Right atrium auricular region (tissue), 2 donors: Measurements from ENCODE around the gene ARHGEF9. TPM values are rescaled to one million over a fixed set of nuclear protein-coding genes. Genes with fewer than 3 reads are reported as not detected.

ENCODE experiments used
- DNase-seq: peaks from one replicate; pipeline ENCODE4 v3.0.0-alpha.2; 2019; ENCODE audit warnings: low spot score
- H3K27ac ChIP-seq, 2 donors: fragments of 200-600 bp; sonication (generic); 1 replicate in 1 of 2; 2 replicates in 1 of 2; pipeline ENCODE4 v1.5.1; 2016 to 2019
- H3K27me3 ChIP-seq, 2 donors: fragments of 200-600 bp; sonication (generic); one replicate each; pipeline versions ENCODE4 v1.5.1 to v1.6.0; 2017 to 2019
- H3K36me3 ChIP-seq: fragments of 200-600 bp; sonication (generic); one replicate; pipeline ENCODE4 v1.5.1; 2016
- H3K4me1 ChIP-seq, 2 donors: fragments of 200-600 bp; sonication (generic); one replicate each; pipeline versions ENCODE4 v1.5.1 to v1.6.0; 2017 to 2019
- H3K4me3 ChIP-seq, 2 donors: fragments of 200-600 bp; sonication (generic); 1 replicate in 1 of 2; 2 replicates in 1 of 2; pipeline ENCODE4 v1.5.1; 2017 to 2019; ENCODE audit warnings: mild to moderate bottlenecking in 1 of 2, moderate library complexity in 1 of 2
- H3K9me3 ChIP-seq, 2 donors: fragments of 200-600 bp; sonication (generic); one replicate each; pipeline ENCODE4 v1.5.1; 2019
- total RNA-seq, 2 donors: library from RNA; depleted of rRNA; stranded (reverse); fragments of >200 nt; gene quantifications; one replicate each; pipeline ENCODE4 v1.1.0, GENCODE V29; 2016
- TF ChIP-seq, protein P1 (sequence below), 2 donors: fragments of 200-600 bp; sonication (generic); IDR thresholded peaks; one replicate each; pipeline ENCODE4 v1.5.1; 2019; ENCODE audit warnings: antibody characterized with exemption in 2 of 2

The ARHGEF9 gene
- total RNA-seq, 2 donors from 2014 or later = 57.7 to 125 TPM

GRCh38 chrX:63746278-63746677, 38.7 kb downstream of the ARHGEF9 start:
- H3K4me1 ChIP-seq = peaks cover 0 to 13% of the 10 kb centered on the region in 2 donors
- TF ChIP-seq, protein P1, sequence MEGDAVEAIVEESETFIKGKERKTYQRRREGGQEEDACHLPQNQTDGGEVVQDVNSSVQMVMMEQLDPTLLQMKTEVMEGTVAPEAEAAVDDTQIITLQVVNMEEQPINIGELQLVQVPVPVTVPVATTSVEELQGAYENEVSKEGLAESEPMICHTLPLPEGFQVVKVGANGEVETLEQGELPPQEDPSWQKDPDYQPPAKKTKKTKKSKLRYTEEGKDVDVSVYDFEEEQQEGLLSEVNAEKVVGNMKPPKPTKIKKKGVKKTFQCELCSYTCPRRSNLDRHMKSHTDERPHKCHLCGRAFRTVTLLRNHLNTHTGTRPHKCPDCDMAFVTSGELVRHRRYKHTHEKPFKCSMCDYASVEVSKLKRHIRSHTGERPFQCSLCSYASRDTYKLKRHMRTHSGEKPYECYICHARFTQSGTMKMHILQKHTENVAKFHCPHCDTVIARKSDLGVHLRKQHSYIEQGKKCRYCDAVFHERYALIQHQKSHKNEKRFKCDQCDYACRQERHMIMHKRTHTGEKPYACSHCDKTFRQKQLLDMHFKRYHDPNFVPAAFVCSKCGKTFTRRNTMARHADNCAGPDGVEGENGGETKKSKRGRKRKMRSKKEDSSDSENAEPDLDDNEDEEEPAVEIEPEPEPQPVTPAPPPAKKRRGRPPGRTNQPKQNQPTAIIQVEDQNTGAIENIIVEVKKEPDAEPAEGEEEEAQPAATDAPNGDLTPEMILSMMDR (IDR thresholded peaks at IDR 0.05) = no peak
- no peak for DNase-seq
- no peaks in the 10 kb centered on the region for H3K27me3 ChIP-seq
- H3K27ac ChIP-seq = peak overlapping the region in 1 of 2 donors; percentile 75
- H3K4me3 ChIP-seq = no peak overlapping the region
- no peaks in the 10 kb centered on the region for H3K9me3 ChIP-seq
- no peaks in the 10 kb centered on the region for H3K36me3 ChIP-seq

DNA sequence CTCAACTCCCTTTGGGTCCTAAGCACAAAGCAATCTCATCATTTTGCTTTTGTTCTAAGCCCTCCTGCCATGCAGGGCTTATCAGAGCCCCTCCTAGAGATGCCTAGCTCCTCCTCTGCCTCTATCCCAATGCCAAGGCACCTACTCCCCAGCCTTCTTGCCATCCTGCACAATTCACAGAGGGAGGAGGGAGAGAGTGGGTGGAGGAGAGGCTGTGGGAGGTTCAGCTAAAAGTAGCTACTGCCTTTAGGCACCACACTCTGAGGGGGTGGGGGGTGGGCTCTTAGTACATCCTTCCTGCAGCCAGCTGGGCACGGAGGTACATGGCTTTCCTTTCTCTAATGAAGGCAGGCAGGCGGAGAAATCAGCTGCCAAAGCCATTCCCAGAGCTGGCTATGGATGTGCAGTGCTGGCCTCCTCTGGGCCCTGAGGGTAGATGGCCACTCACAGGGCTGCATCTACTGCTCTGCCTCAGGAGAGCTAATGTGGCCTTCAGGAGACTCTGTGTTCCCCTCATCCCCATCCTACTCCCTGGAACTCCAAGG, 40.1 kb downstream of the ARHGEF9 start:
- TF ChIP-seq, protein P1 (IDR thresholded peaks at IDR 0.05) = no peak
- Histone ChIP-seq H3K9me3 (no peaks in the 10 kb centered on the region), H3K36me3 (no peaks in the 10 kb centered on the region), H3K4me3 (no peak overlapping the region), H3K27me3 (no peaks in the 10 kb centered on the region), H3K4me1 (peaks cover 0 to 13% of the 10 kb centered on the region in 2 donors), H3K27ac (peak overlapping the region in 1 of 2 donors; percentile 75)
- no peak for DNase-seq

- TF ChIP-seq, protein P1 (IDR thresholded peaks at IDR 0.05) = no peak
- Histone ChIP-seq H3K4me3 (no peak overlapping the region), H3K27me3 (no peaks in the 10 kb centered on the region), H3K27ac (no peak overlapping the region), H3K9me3 (no peaks in the 10 kb centered on the region), H3K36me3 (no peaks in the 10 kb centered on the region), H3K4me1 (peaks cover 0 to 13% of the 10 kb centered on the region in 2 donors)
- DNase-seq = no peak
Measured at GRCh38 chrX:63743596-63743995, 41.4 kb downstream of the ARHGEF9 start.

DNA sequence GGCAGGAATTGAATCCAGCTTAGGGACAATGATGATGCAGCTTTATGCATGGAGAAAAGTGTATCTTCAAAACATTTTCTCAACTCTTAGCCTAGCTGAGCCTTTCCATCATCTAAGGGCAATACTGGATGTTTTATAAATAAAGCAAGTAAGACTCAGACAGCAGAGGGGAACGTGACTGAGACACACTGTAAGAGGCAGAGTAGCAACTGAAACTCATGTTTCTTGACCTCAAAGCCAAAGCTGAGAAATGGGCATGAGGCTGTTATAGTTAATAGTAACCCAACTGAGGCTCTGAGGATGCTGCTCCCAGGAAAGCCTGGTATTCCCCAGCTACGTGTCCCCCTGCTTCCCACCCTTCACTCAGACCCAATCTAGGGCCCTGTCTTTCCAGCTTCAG, 44.6 kb downstream of the ARHGEF9 start:
- TF ChIP-seq, protein P1 (IDR thresholded peaks at IDR 0.05) = no peak
- H3K27me3 ChIP-seq = no peaks in the 10 kb centered on the region
- DNase-seq = no peak

GRCh38 chrX:63739885-63740284, 45.1 kb downstream of the ARHGEF9 start:
- Histone ChIP-seq H3K27ac (no peak overlapping the region), H3K27me3 (no peaks in the 10 kb centered on the region), H3K9me3 (no peaks in the 10 kb centered on the region), H3K4me1 (peaks cover 0 to 6% of the 10 kb centered on the region in 2 donors), H3K36me3 (no peaks in the 10 kb centered on the region), H3K4me3 (no peak overlapping the region)
- TF ChIP-seq, protein P1 (IDR thresholded peaks at IDR 0.05) = no peak
- no peak for DNase-seq

More for the DNA sequence above, 44.6 kb downstream of the ARHGEF9 start:
- no peak overlapping the region for H3K4me3 ChIP-seq
- no peaks in the 10 kb centered on the region for H3K9me3 ChIP-seq
- no peaks in the 10 kb centered on the region for H3K36me3 ChIP-seq
- H3K4me1 ChIP-seq = peaks cover 0 to 8% of the 10 kb centered on the region in 2 donors
- H3K27ac ChIP-seq = no peak overlapping the region

DNA sequence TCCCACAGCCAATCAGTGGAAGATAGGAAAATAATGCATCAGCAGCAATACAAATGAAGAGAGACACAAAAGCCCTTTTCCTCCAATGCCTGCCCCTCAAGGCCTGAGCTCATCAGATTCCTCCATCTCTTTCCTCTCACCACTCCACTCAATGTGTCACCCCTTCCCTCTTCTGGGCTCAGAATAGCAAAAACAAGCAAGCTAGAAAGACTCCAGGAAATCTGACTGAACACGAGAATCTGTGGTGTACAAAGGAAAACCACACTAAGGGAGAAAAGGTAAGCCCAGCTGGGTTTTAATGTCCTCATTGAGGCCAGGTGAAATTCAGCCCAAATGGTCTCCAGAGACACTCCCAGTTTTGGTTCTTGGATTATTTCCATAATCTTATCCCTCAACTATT, 46.3 kb downstream of the ARHGEF9 start:
- Histone ChIP-seq H3K9me3 (no peaks in the 10 kb centered on the region), H3K4me1 (peaks cover 0 to 4% of the 10 kb centered on the region in 2 donors), H3K4me3 (no peak overlapping the region), H3K27ac (no peak overlapping the region), H3K36me3 (no peaks in the 10 kb centered on the region), H3K27me3 (no peaks in the 10 kb centered on the region)
- TF ChIP-seq, protein P1 (IDR thresholded peaks at IDR 0.05) = no peak
- DNase-seq = no peak
